Measurements from ENCODE around the gene CST9. TPM values are rescaled to one million over a fixed set of nuclear protein-coding genes. Genes with fewer than 3 reads are reported as not detected.

The CST9 gene
- total and polyA plus RNA-seq, 2 of the 8 experiments (the other 6 are each of a cell fraction or from before 2014, with no cell fraction given) = 0.05 to 0.19 TPM

DNA sequence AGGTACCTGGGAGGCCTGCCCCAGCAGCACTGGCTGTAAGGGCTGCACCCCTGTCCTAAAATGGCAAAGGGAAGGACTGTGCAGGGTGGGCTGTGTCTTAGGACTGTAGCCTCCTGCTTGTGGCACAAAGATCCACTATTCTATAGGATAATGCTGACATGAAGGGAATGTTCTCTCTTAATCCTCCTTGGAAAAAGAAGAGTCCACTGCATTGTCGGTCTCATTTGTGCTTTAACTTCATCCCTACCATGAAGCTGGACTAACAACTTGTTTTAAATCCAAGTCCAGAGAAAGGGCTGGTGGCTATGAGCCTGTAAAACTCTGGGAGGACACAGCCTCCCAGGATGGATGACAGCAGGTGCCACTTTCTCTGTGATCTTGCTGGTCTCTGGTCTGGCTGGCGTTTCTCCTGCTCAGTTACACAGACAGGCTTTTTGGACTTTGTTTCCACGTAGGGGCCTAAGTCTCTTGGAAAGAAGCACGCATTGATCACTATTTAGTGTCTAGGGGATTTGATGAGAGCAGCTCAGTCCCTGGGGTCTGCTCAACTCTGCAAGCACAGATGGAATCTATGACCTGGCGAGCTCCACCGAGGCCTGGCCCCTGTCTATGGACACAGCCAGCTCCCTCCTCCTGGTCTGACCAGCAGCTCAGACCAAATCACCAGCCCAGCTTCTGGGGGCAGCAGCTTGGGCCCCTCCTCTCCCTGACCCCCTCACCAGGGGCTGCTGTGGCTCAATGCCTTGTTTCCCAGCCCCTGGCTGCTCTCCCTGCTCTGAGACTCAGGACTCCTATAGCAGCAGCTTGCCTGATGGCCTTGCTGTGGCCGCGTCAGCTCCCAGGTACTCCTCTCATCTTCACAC is 27.2 kb upstream of the CST9 start (continued):
- TF ChIP-seq, protein P1, sequence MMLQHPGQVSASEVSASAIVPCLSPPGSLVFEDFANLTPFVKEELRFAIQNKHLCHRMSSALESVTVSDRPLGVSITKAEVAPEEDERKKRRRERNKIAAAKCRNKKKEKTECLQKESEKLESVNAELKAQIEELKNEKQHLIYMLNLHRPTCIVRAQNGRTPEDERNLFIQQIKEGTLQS (IDR thresholded peaks at IDR 0.05; ENCODE audit: insufficient read depth, low read depth, low read length) = no peak
